ENCODE data around the gene CLDN22. TPM values are rescaled to one million over a fixed set of nuclear protein-coding genes. Genes with fewer than 3 reads are reported as not detected.

The CLDN22 gene
- total RNA-seq, 1 experiment from 2014 or later: not detected

DNA sequence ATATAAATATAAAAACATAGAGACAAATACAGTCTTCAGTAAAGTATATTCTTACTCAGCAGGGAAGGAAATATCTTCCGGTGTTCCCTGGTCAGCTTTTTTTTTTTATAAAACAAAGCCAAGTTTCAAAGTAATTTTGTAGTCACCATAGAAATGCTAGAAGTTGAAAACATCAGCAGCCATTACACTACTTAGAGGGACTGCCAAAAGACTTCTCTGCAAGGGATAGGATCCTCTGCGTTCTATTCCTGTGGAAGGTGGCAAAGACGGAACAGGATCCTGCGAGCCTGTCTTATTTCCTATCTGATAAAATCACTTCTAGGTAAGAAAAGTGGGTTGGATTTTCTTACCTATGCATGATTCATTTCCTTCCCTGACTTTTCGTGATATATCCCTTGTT, 19.4 kb downstream of the CLDN22 start (continued):
- TF ChIP-seq RAD21 (IDR thresholded peaks at IDR 0.05; ENCODE audit: low read depth): no peak
- TF ChIP-seq EZH2phosphoT487 (IDR thresholded peaks at IDR 0.05; ENCODE audit: borderline replicate concordance): no peak

DNA sequence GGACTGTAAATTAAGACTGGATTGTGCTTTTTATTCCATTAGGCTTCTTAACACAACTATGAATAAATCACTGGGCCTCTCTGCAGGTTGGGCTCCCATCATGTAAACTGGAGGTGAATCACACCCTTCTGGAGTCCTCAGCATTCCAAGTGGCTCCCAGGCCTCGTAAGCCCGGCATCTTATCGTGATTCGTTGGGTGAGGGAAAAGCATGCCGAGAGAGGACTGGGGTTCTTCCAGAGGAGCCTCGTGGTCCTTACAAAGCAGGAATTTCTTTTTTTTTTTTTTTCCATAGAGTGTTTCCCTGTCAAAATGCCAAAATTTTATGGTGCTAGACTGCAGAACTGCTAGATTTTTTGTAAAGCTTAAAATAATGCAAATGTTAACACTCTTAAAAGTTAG, 20.0 kb downstream of the CLDN22 start:
- intact Hi-C loops (cut with micrococcal nuclease): no loop called here
- Histone ChIP-seq H3K27ac (ENCODE audit: low read depth, low read length) (no peak overlapping the region), H3K9me2 (ENCODE audit: insufficient read depth) (no peaks in the 10 kb centered on the region), H3K27me3 (ENCODE audit: insufficient read depth, low read length) (no peaks in the 10 kb centered on the region), H3K4me3 (replicated peaks in 1 of 2; ENCODE audit: low read depth in 1 of 2, low read length in 2 of 2) (no peak overlapping the region), H3K4me2 (ENCODE audit: low read length) (no peak overlapping the region), H3K9me3 (ENCODE audit: control insufficient read depth in 1 of 2, insufficient read depth in 1 of 2, low read depth in 1 of 2, low read length in 2 of 2) (no peaks in the 10 kb centered on the region), H4K20me1 (ENCODE audit: insufficient read depth) (no peaks in the 10 kb centered on the region), H3K36me3 (ENCODE audit: control insufficient read depth in 1 of 2, insufficient read depth in 2 of 2, low read length in 2 of 2) (no peaks in the 10 kb centered on the region; a peak in 1 of 4 replicates), H2AFZ (ENCODE audit: low read depth, low read length, poor library complexity, severe bottlenecking) (no peak overlapping the region), H3K79me2 (ENCODE audit: insufficient read depth, low read length) (no peaks in the 10 kb centered on the region), H3K4me1 (ENCODE audit: control insufficient read depth in 1 of 2, insufficient read depth in 2 of 2, low read length in 2 of 2) (peaks cover 0 to 11% of the 10 kb centered on the region in 2 experiments; a peak in 1 of 4 replicates), H3K9ac (ENCODE audit: low read length) (no peak overlapping the region)
- RAD21 ChIA-PET (ENCODE audit: low non-redundant PET in 1 of 2, low total read pairs in 2 of 2, uncharacterized antibody in 2 of 2, unreplicated experiment in 2 of 2): no interaction called here
- POLR2A ChIA-PET: no interaction called here
- DNase-seq (ENCODE audit: low read depth, low spot score) (no peak), ATAC-seq (no peak)
- no TSS peak for BruUV-seq (replicated peaks)
- CTCF ChIA-PET: no interaction called here
- TF ChIP-seq ZNF274 (IDR thresholded peaks at IDR 0.05; ENCODE audit: low read depth, low read length) (no peak), RAD21 (IDR thresholded peaks at IDR 0.05; ENCODE audit: low read depth) (no peak), SIN3A (IDR thresholded peaks at IDR 0.05; ENCODE audit: low read depth) (no peak), ZFX (IDR thresholded peaks at IDR 0.05) (no peak), POLR2AphosphoS5 (IDR thresholded peaks at IDR 0.05; ENCODE audit: low read depth, low read length) (no peak), EZH2phosphoT487 (IDR thresholded peaks at IDR 0.05; ENCODE audit: borderline replicate concordance) (no peak), YY1 (IDR thresholded peaks at IDR 0.05; ENCODE audit: extremely low read depth, insufficient replicate concordance, low read depth, low read length) (no peak)
- TF ChIP-seq, protein P1, sequence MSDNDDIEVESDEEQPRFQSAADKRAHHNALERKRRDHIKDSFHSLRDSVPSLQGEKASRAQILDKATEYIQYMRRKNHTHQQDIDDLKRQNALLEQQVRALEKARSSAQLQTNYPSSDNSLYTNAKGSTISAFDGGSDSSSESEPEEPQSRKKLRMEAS (IDR thresholded peaks at IDR 0.05): no peak
- TF ChIP-seq, protein P2, sequence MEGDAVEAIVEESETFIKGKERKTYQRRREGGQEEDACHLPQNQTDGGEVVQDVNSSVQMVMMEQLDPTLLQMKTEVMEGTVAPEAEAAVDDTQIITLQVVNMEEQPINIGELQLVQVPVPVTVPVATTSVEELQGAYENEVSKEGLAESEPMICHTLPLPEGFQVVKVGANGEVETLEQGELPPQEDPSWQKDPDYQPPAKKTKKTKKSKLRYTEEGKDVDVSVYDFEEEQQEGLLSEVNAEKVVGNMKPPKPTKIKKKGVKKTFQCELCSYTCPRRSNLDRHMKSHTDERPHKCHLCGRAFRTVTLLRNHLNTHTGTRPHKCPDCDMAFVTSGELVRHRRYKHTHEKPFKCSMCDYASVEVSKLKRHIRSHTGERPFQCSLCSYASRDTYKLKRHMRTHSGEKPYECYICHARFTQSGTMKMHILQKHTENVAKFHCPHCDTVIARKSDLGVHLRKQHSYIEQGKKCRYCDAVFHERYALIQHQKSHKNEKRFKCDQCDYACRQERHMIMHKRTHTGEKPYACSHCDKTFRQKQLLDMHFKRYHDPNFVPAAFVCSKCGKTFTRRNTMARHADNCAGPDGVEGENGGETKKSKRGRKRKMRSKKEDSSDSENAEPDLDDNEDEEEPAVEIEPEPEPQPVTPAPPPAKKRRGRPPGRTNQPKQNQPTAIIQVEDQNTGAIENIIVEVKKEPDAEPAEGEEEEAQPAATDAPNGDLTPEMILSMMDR (IDR thresholded peaks at IDR 0.05 in 2 of 3, conservative IDR thresholded peaks at IDR 0.05 in 1 of 3; ENCODE audit: borderline replicate concordance in 1 of 3, insufficient read depth in 1 of 3, low read depth in 2 of 3, low read length in 2 of 3): no peak
